ENCODE results near the gene CTBP2. TPM values are rescaled to one million over a fixed set of nuclear protein-coding genes. Genes with fewer than 3 reads are reported as not detected.

CTBP2 gene
- polyA plus RNA-seq, 1 donor (not counting 4 experiments of a cell fraction or from before 2014, with no cell fraction given): 76.0 TPM

DNA sequence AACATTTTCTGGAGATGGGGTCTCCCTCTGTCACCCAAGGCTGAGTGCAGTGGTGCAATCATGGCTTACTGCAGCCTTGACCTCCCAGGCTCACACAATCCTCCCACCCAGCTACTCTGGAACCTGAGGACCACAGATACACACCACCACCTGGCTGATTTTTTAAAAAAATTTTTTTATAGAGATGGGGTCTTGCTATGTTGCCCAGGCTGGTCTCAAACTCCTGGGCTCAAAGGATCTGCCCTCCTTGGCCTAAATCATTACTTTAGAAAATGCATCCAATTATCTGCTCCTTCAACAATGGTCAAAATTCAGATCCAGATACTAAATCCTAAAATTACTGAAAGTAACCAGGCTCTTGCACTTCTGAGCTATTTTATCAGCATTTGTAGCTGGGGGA lies 55.2 kb downstream of the CTBP2 start:
- TF ChIP-seq EZH2 (IDR thresholded peaks at IDR 0.05; ENCODE audit: low read length) (no peak), CTCF (optimal IDR thresholded peaks at IDR 0.05 in 1 of 3, IDR thresholded peaks at IDR 0.05 in 1 of 3, conservative IDR thresholded peaks at IDR 0.05 in 1 of 3; ENCODE audit: extremely low read depth in 1 of 3, insufficient read depth in 2 of 3, low read length in 3 of 3) (no peak)
- Histone ChIP-seq H3K27ac (ENCODE audit: control insufficient read depth, insufficient read depth, low read length) (no peak overlapping the region), H4K20me1 (ENCODE audit: control insufficient read depth, extremely low read depth, insufficient read depth, low read length) (peaks cover 21% of the 10 kb centered on the region), H3K9me3 (ENCODE audit: control insufficient read depth, low read depth, low read length) (no peaks in the 10 kb centered on the region), H3K9me1 (ENCODE audit: control insufficient read depth, extremely low read depth, insufficient read depth, low read length) (peaks cover 3% of the 10 kb centered on the region), H3K9ac (ENCODE audit: control insufficient read depth, extremely low read depth, insufficient read depth, low read length) (no peak overlapping the region), H3K27me3 (ENCODE audit: control insufficient read depth, extremely low read depth, insufficient read depth, low read length) (no peaks in the 10 kb centered on the region), H2AFZ (ENCODE audit: control insufficient read depth, low read length) (no peak overlapping the region), H3K4me2 (ENCODE audit: control insufficient read depth, extremely low read depth, insufficient read depth, low read depth, low read length) (no peak overlapping the region), H3K79me2 (ENCODE audit: control insufficient read depth, insufficient read depth, low read length) (peaks cover 98% of the 10 kb centered on the region), H3K4me1 (ENCODE audit: control insufficient read depth, extremely low read depth, insufficient read depth, low read length) (peaks cover 8% of the 10 kb centered on the region), H3K4me3 (ENCODE audit: control insufficient read depth in 2 of 3, extremely low read depth in 1 of 3, insufficient read depth in 2 of 3, low read depth in 1 of 3, low read length in 3 of 3) (no peak overlapping the region), H3K36me3 (ENCODE audit: control insufficient read depth in 2 of 2, extremely low read depth in 1 of 2, insufficient read depth in 2 of 2, low read length in 2 of 2) (peaks cover 24 to 50% of the 10 kb centered on the region in 2 experiments)
- dilution Hi-C loops (cut with MboI; ENCODE audit: extremely low pct_ligation_motif_present, low sequenced_read_pairs): no loop called here
- no peak for DNase-seq (ENCODE audit: low read depth, low spot score)
- FAIRE-seq: no peak

DNA sequence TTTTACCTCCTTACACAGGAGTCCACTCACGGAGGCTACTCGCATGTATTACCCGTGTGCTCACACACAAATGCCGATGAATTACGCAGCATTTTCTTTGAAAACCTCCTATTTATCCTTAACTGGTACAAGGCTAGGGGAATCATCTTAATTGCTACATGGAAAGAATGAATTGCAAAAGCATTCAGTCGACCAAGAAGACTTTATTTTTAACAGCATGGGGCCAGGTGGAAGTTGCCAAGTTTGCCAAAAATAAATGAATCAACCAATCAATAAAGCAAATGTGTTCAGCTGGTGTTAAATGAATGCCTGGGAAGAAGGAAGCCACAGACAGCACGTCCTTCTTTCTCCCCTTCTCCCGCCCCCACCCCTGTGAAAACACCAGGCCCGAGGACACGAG lies 55.8 kb downstream of the CTBP2 start:
- peaks cover 8% of the 10 kb centered on the region for H3K4me1 ChIP-seq (ENCODE audit: control insufficient read depth, extremely low read depth, insufficient read depth, low read length)
- no peak overlapping the region for H3K9ac ChIP-seq (ENCODE audit: control insufficient read depth, extremely low read depth, insufficient read depth, low read length)
- no peaks in the 10 kb centered on the region for H3K27me3 ChIP-seq (ENCODE audit: control insufficient read depth, extremely low read depth, insufficient read depth, low read length)
- peaks cover 98% of the 10 kb centered on the region for H3K79me2 ChIP-seq (ENCODE audit: control insufficient read depth, insufficient read depth, low read length)
- no peak overlapping the region for H3K4me2 ChIP-seq (ENCODE audit: control insufficient read depth, extremely low read depth, insufficient read depth, low read depth, low read length)
- DNase-seq (ENCODE audit: low read depth, low spot score) (no peak), FAIRE-seq (no peak)
- dilution Hi-C loops (cut with MboI; ENCODE audit: extremely low pct_ligation_motif_present, low sequenced_read_pairs): no loop called here
- TF ChIP-seq EZH2 (IDR thresholded peaks at IDR 0.05; ENCODE audit: low read length): no peak
- TF ChIP-seq CTCF (optimal IDR thresholded peaks at IDR 0.05 in 1 of 3, IDR thresholded peaks at IDR 0.05 in 1 of 3, conservative IDR thresholded peaks at IDR 0.05 in 1 of 3; ENCODE audit: extremely low read depth in 1 of 3, insufficient read depth in 2 of 3, low read length in 3 of 3): no peak
- H3K4me3 ChIP-seq (ENCODE audit: control insufficient read depth in 2 of 3, extremely low read depth in 1 of 3, insufficient read depth in 2 of 3, low read depth in 1 of 3, low read length in 3 of 3): no peak overlapping the region
- no peaks in the 10 kb centered on the region for H3K9me3 ChIP-seq (ENCODE audit: control insufficient read depth, low read depth, low read length)
- H2AFZ ChIP-seq (ENCODE audit: control insufficient read depth, low read length): no peak overlapping the region
- H3K36me3 ChIP-seq (ENCODE audit: control insufficient read depth in 2 of 2, extremely low read depth in 1 of 2, insufficient read depth in 2 of 2, low read length in 2 of 2): peaks cover 21 to 47% of the 10 kb centered on the region in 2 experiments
- H3K9me1 ChIP-seq (ENCODE audit: control insufficient read depth, extremely low read depth, insufficient read depth, low read length): peaks cover 3% of the 10 kb centered on the region
- peaks cover 16% of the 10 kb centered on the region for H4K20me1 ChIP-seq (ENCODE audit: control insufficient read depth, extremely low read depth, insufficient read depth, low read length)
- no peak overlapping the region for H3K27ac ChIP-seq (ENCODE audit: control insufficient read depth, insufficient read depth, low read length)

Data from keratinocyte (primary cell).